HG03571 (cell line): ENCODE measurements around the gene FRMD4A.
"Not testable (repeated sequence)": the region's sequence is repeated elsewhere in the genome, so short reads cannot be mapped to it uniquely, and the experiment has no call there.

Experiments used
- ATAC-seq: cut with Tn5 transposase; IDR thresholded peaks from one replicate; pipeline ENCODE4 v1.9.1; 2021; ENCODE audit not compliant: unreplicated experiment

The FRMD4A gene

GRCh38 chr10:13734151-13734550 is 596.6 kb downstream of the FRMD4A start:
- no peak for ATAC-seq

- no peak for ATAC-seq
Observed at GRCh38 chr10:13733071-13733470, 597.7 kb downstream of the FRMD4A start.

GRCh38 chr10:13732465-13732881 is 598.3 kb downstream of the FRMD4A start:
- ATAC-seq = no peak

GRCh38 chr10:13731799-13732198 is 598.9 kb downstream of the FRMD4A start:
- ATAC-seq = no peak

GRCh38 chr10:13730956-13731355 is 599.8 kb downstream of the FRMD4A start:
- ATAC-seq = no peak

GRCh38 chr10:13730306-13730652 is 600.4 kb downstream of the FRMD4A start:
- no peak for ATAC-seq

GRCh38 chr10:13729586-13730305 is 601.0 kb downstream of the FRMD4A start:
- ATAC-seq = no peak

- ATAC-seq = no peak
Observed at GRCh38 chr10:13728898-13729535, 601.7 kb downstream of the FRMD4A start.

- ATAC-seq = no peak
Observed at GRCh38 chr10:13725594-13725993, 605.1 kb downstream of the FRMD4A start.

GRCh38 chr10:13724484-13724883 is 606.2 kb downstream of the FRMD4A start:
- no peak for ATAC-seq

GRCh38 chr10:13722747-13723653 is 607.7 kb downstream of the FRMD4A start:
- ATAC-seq = no peak

GRCh38 chr10:13721486-13721885 is 609.2 kb downstream of the FRMD4A start:
- no peak for ATAC-seq

- no peak for ATAC-seq
Observed at GRCh38 chr10:13720699-13721098, 610.0 kb downstream of the FRMD4A start.

GRCh38 chr10:13719425-13719824 is 611.3 kb downstream of the FRMD4A start:
- ATAC-seq = no peak

GRCh38 chr10:13718820-13719219 is 611.9 kb downstream of the FRMD4A start:
- no peak for ATAC-seq

GRCh38 chr10:13717936-13718772 is 612.6 kb downstream of the FRMD4A start:
- no peak for ATAC-seq

- ATAC-seq = no peak
Observed at GRCh38 chr10:13717571-13717935, 613.2 kb downstream of the FRMD4A start.

- no peak for ATAC-seq
Observed at GRCh38 chr10:13716081-13717071, 614.3 kb downstream of the FRMD4A start.

GRCh38 chr10:13715596-13715995 is 615.1 kb downstream of the FRMD4A start:
- not testable (repeated sequence) for ATAC-seq

- ATAC-seq = no peak
Observed at GRCh38 chr10:13715100-13715499, 615.6 kb downstream of the FRMD4A start.
